Measurements from ENCODE around the gene MKI67.

GRCh38 chr10:128081222-128081621, 45.0 kb downstream of the MKI67 start:
- TF ChIP-seq POLR2AphosphoS5 (IDR thresholded peaks at IDR 0.05; ENCODE audit: low read depth, low read length) (no peak), REST (IDR thresholded peaks at IDR 0.05; ENCODE audit: insufficient read depth in 1 of 2, low read depth in 2 of 2, low read length in 1 of 2) (no peak), CTCF (IDR thresholded peaks at IDR 0.05) (no peak), SIN3A (IDR thresholded peaks at IDR 0.05; ENCODE audit: borderline replicate concordance, insufficient read depth, low read depth, low read length) (no peak)

Data from Panc1 (cell line).